Measurements from ENCODE around the gene ADRA2C. TPM values are rescaled to one million over a fixed set of nuclear protein-coding genes. Genes with fewer than 3 reads are reported as not detected.

ADRA2C gene
- polyA plus RNA-seq, 1 donor from 2014 or later = 3.0 TPM

DNA sequence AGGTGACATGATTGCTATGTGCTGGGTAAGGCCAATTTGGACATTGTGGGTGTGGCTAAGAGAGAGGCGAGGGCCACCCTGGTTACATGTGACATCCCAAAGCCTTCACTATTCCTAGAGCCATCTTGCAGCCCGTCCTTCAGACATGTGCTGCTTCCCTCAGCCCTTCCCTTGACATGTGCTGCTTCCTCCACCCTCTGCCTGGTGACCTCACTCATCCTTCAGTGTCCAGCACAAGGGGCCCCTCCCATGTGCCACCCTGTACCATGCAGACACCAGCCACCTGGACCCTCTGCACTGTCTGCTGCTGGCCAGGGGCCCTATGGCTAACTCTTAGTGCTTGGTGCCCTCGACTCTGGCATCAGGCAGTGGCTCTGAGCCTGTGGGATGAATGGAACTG is 27.4 kb downstream of the ADRA2C start:
- Histone ChIP-seq H2AFZ (ENCODE audit: low read depth, low read length) (no peak overlapping the region), H3K4me3 (ENCODE audit: low read length) (no peak overlapping the region), H4K20me1 (ENCODE audit: insufficient read depth) (no peaks in the 10 kb centered on the region), H3K9me2 (ENCODE audit: insufficient read depth, low read length) (no peaks in the 10 kb centered on the region), H3K9me3 (ENCODE audit: low read length) (peaks cover 19% of the 10 kb centered on the region), H3K27me3 (ENCODE audit: insufficient read depth, low read depth, low read length) (peaks cover 2% of the 10 kb centered on the region), H3K9ac (ENCODE audit: low read length) (no peak overlapping the region), H3F3A (ENCODE audit: insufficient read depth, low read length, poor library complexity, severe bottlenecking) (no peaks in the 10 kb centered on the region), H3K4me2 (ENCODE audit: low read length) (no peak overlapping the region), H3K27ac (ENCODE audit: low read length) (no peak overlapping the region), H3K36me3 (ENCODE audit: insufficient read depth, low read length) (no peaks in the 10 kb centered on the region), H3K79me2 (replicated peaks; ENCODE audit: insufficient read depth, low read length) (no peaks in the 10 kb centered on the region)
- no peak for TF ChIP-seq EP300 (conservative IDR thresholded peaks at IDR 0.05; ENCODE audit: poor library complexity, severe bottlenecking)
- TF ChIP-seq POLR2AphosphoS5 (IDR thresholded peaks at IDR 0.05) = no peak
- no peak for TF ChIP-seq RAD21 (conservative IDR thresholded peaks at IDR 0.05)
- no peak for TF ChIP-seq MXI1 (conservative IDR thresholded peaks at IDR 0.05; ENCODE audit: poor library complexity, severe bottlenecking)
- TF ChIP-seq TAF1 (IDR thresholded peaks at IDR 0.05; ENCODE audit: low read depth) = no peak
- no peak for TF ChIP-seq SMC3 (conservative IDR thresholded peaks at IDR 0.05; ENCODE audit: poor library complexity)
- TF ChIP-seq EZH2 (IDR thresholded peaks at IDR 0.05; ENCODE audit: borderline replicate concordance, insufficient read depth, low read length, poor library complexity, severe bottlenecking) = no peak
- TF ChIP-seq REST (IDR thresholded peaks at IDR 0.05; ENCODE audit: borderline replicate concordance) = no peak

GRCh38 chr4:3796960-3797359 is 30.8 kb downstream of the ADRA2C start:
- Histone ChIP-seq H3K27me3 (ENCODE audit: insufficient read depth, low read depth, low read length) (peaks cover 2% of the 10 kb centered on the region), H3F3A (ENCODE audit: insufficient read depth, low read length, poor library complexity, severe bottlenecking) (no peaks in the 10 kb centered on the region), H2AFZ (ENCODE audit: low read depth, low read length) (no peak overlapping the region), H3K4me3 (ENCODE audit: low read length) (no peak overlapping the region), H4K20me1 (ENCODE audit: insufficient read depth) (no peaks in the 10 kb centered on the region), H3K9me3 (ENCODE audit: low read length) (peaks cover 19% of the 10 kb centered on the region), H3K27ac (ENCODE audit: low read length) (no peak overlapping the region), H3K79me2 (replicated peaks; ENCODE audit: insufficient read depth, low read length) (no peaks in the 10 kb centered on the region), H3K9ac (ENCODE audit: low read length) (no peak overlapping the region), H3K9me2 (ENCODE audit: insufficient read depth, low read length) (no peaks in the 10 kb centered on the region), H3K4me2 (ENCODE audit: low read length) (no peak overlapping the region), H3K36me3 (ENCODE audit: insufficient read depth, low read length) (no peaks in the 10 kb centered on the region)
- TF ChIP-seq MXI1 (conservative IDR thresholded peaks at IDR 0.05; ENCODE audit: poor library complexity, severe bottlenecking) (no peak), CTCF (IDR thresholded peaks at IDR 0.05; ENCODE audit: poor library complexity, severe bottlenecking) (no peak), TAF1 (IDR thresholded peaks at IDR 0.05; ENCODE audit: low read depth) (no peak), RAD21 (conservative IDR thresholded peaks at IDR 0.05) (no peak), REST (IDR thresholded peaks at IDR 0.05; ENCODE audit: borderline replicate concordance) (no peak), EP300 (conservative IDR thresholded peaks at IDR 0.05; ENCODE audit: poor library complexity, severe bottlenecking) (no peak), SMC3 (conservative IDR thresholded peaks at IDR 0.05; ENCODE audit: poor library complexity) (no peak), EZH2 (IDR thresholded peaks at IDR 0.05; ENCODE audit: borderline replicate concordance, insufficient read depth, low read length, poor library complexity, severe bottlenecking) (no peak), POLR2AphosphoS5 (IDR thresholded peaks at IDR 0.05) (no peak)

Measured in neural cell (in vitro differentiated cells).